Esophagus muscularis mucosa (tissue), 4 donors: ENCODE results near the gene KRTAP9-3.

Experiments used
- CTCF ChIP-seq, 3 experiments: fragments of 200-600 bp in 2 of 3; fragments of 450-650 bp in 1 of 3; sonication (generic) in 2 of 3; IDR thresholded peaks; one replicate each; pipeline ENCODE4 v1.5.1; 2017 to 2019; ENCODE audit warnings: antibody characterized with exemption in 3 of 3, mild to moderate bottlenecking in 2 of 3, moderate library complexity in 1 of 3
- EP300 ChIP-seq: sonication (generic); formaldehyde crosslinking; IDR thresholded peaks from one replicate; pipeline ENCODE4 v1.6.1; 2017; ENCODE audit warnings: antibody characterized with exemption
- POLR2A ChIP-seq: fragments of 450-650 bp; IDR thresholded peaks from one replicate; pipeline ENCODE4 v1.6.1; 2017; ENCODE audit warnings: antibody characterized with exemption, moderate library complexity, mild to moderate bottlenecking, low read depth
- POLR2AphosphoS5 ChIP-seq, 2 donors: sonication (generic); formaldehyde crosslinking; IDR thresholded peaks; one replicate each; pipeline ENCODE4 v1.6.1; 2017; ENCODE audit warnings: antibody characterized with exemption in 2 of 2

- no peak for TF ChIP-seq CTCF (IDR thresholded peaks at IDR 0.05)
- TF ChIP-seq POLR2AphosphoS5 (IDR thresholded peaks at IDR 0.05): no peak
- no peak for TF ChIP-seq POLR2A
- no peak for TF ChIP-seq EP300
Observed at GRCh38 chr17:41196068-41196467, 36.2 kb upstream of the KRTAP9-3 start.
